K562 (cell line): ENCODE results near the gene FASTKD3. TPM values are rescaled to one million over a fixed set of nuclear protein-coding genes. Genes with fewer than 3 reads are reported as not detected.
A peak's percentile ranks its signal among the peaks of the same experiment; 100 is the strongest.

Source experiments
- EP400 ChIP-seq: fragments of 450-650 bp; IDR thresholded peaks from 2 replicates; pipeline ENCODE4 v1.6.1; 2017; ENCODE audit warnings: antibody characterized with exemption, mild to moderate bottlenecking, moderate library complexity
- ETV5 ChIP-seq: sonication (generic); formaldehyde crosslinking; IDR thresholded peaks from 2 replicates; pipeline ENCODE4 v1.4.0; 2020; ENCODE audit warnings: low read depth, mild to moderate bottlenecking, missing genetic modification reagents
- HNRNPK ChIP-seq: fragments of 200-400 bp; formaldehyde crosslinking; IDR thresholded peaks from one replicate; pipeline ENCODE4 v1.6.1; 2018; ENCODE audit warnings: mild to moderate bottlenecking, low read depth, low read length; ENCODE audit not compliant: poor library complexity, severe bottlenecking
- NFIC ChIP-seq: fragments of 450-650 bp; IDR thresholded peaks from 2 replicates; pipeline ENCODE4 v1.6.1; 2017; ENCODE audit warnings: mild to moderate bottlenecking, inconsistent platforms
- POLR2B ChIP-seq: fragments of 450-650 bp; IDR thresholded peaks from 2 replicates; pipeline ENCODE4 v1.6.1; 2018; ENCODE audit warnings: low read depth; ENCODE audit not compliant: partially characterized antibody
- RAD21 ChIP-seq, 2 experiments: fragments of 250-450 bp in 1 of 2; fragments of 450-650 bp in 1 of 2; sonication (Bioruptor Pico) in 1 of 2; formaldehyde crosslinking in 1 of 2; IDR thresholded peaks in 1 of 2; conservative IDR thresholded peaks in 1 of 2; 2 replicates each; pipeline versions ENCODE4 v1.4.0 to v1.8.0; 2020 to 2022; ENCODE audit warnings: mild to moderate bottlenecking in 2 of 2, moderate library complexity in 1 of 2
- YY1 ChIP-seq, 3 experiments: IDR thresholded peaks; 2 replicates each; pipeline ENCODE4 v1.6.1; 2011; ENCODE audit warnings: low read length in 2 of 3, mild to moderate bottlenecking in 2 of 3, moderate library complexity in 2 of 3, borderline replicate concordance in 1 of 3, control low read depth in 1 of 3, low read depth in 1 of 3; ENCODE audit not compliant: insufficient read depth in 3 of 3, insufficient replicate concordance in 2 of 3, control insufficient read depth in 1 of 3, insufficient read length in 1 of 3; ENCODE audit errors: extremely low read depth in 1 of 3
- polyA plus RNA-seq, 8 experiments: library from polyadenylated mRNA; depleted of rRNA in 4 of 8; stranded (reverse) in 5 of 8; unstranded in 3 of 8; fragments of >200 nt; fragmentation: Nextera tagmentation in 2 of 8; fragmentation: Illumina TruSeq in 1 of 8; extraction: Ambion mirVana in 2 of 8; extraction: Trizol in 1 of 8; gene quantifications; 2 replicates each; pipeline versions ENCODE4 v1.2.1 to v1.2.3, GENCODE V29; 2011 to 2014; ENCODE audit warnings: inconsistent platforms in 1 of 8, missing spikeins in 1 of 8
- total RNA-seq, 7 experiments: library from RNA; depleted of rRNA in 6 of 7; stranded (reverse); fragments of >200 nt in 6 of 7; fragmentation: Illumina TruSeq in 2 of 7; extraction: Trizol in 2 of 7; gene quantifications; 2 replicates each; pipeline versions ENCODE4 v1.2.1 to v1.2.3, GENCODE V29; 2011 to 2021; ENCODE audit warnings: low replicate concordance in 1 of 7
- TF ChIP-seq, protein P1 (sequence below): fragments of 250-450 bp; sonication (Bioruptor Pico); IDR thresholded peaks from 2 replicates; pipeline ENCODE4 v1.8.0; 2022; ENCODE audit warnings: moderate library complexity, mild to moderate bottlenecking, inconsistent platforms
- TF ChIP-seq, protein P2 (sequence below), 2 experiments: fragments of 450-650 bp; IDR thresholded peaks; 2 replicates each; pipeline ENCODE4 v1.6.1; 2018; ENCODE audit warnings: mild to moderate bottlenecking in 2 of 2, low read depth in 1 of 2; ENCODE audit not compliant: partially characterized antibody in 2 of 2
- TF ChIP-seq, protein P3 (sequence below): fragments of 250-450 bp; sonication (Bioruptor Pico); IDR thresholded peaks from 2 replicates; pipeline ENCODE4 v1.4.0; 2020; ENCODE audit warnings: mild to moderate bottlenecking, moderate library complexity, borderline replicate concordance

Gene FASTKD3
- total and polyA plus RNA-seq, 9 of the 15 experiments (the other 6 are each of a cell fraction or from before 2014, with no cell fraction given), result 17.1 to 149 (median 47.5) TPM

DNA sequence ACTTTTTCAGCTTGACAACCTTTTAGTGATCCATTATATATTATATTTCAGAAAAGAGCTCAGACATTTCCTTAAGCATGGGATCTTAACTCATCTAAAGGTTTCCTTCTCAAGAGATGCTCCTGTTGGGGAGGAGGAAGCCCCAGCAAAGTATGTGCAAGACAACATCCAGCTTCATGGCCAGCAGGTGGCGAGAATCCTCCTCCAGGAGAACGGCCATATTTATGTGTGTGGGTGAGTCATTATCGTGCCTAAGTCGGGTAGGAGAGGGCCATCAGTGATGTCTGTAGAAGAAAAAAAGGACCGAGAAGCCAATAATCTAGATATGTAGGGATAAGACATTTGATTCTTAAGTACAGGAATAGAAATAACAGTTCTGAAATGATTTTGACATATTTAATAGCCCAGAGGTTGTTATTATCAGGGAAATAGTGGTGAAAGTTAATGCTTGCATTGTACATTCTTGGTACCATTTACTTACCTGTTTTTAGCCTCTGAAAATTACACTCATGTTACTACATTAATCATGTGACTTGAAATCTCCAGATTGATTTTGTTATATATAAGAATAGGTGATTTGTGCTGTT, 28.3 kb upstream of the FASTKD3 start (continued):
- TF ChIP-seq, protein P1, sequence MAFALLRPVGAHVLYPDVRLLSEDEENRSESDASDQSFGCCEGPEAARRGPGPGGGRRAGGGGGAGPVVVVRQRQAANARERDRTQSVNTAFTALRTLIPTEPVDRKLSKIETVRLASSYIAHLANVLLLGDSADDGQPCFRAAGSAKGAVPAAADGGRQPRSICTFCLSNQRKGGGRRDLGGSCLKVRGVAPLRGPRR, result no peak
- TF ChIP-seq YY1 (IDR thresholded peaks at IDR 0.05; ENCODE audit: borderline replicate concordance in 1 of 3, control insufficient read depth in 1 of 3, extremely low read depth in 1 of 3, insufficient read depth in 3 of 3, insufficient read length in 1 of 3, insufficient replicate concordance in 2 of 3, low read depth in 1 of 3, low read length in 2 of 3) (peak in 2 of 3 experiments; percentile 73 to 88), RAD21 (CRISPR knock-in tag; conservative IDR thresholded peaks at IDR 0.05 in 1 of 2, IDR thresholded peaks at IDR 0.05 in 1 of 2) (peak in 1 of 2 experiments; percentile 28; a peak in 1 of 4 replicates), ETV5 (CRISPR knock-in tag) (no peak), POLR2B (no peak), HNRNPK (no peak), EP400 (no peak), NFIC (no peak)
- TF ChIP-seq, protein P2, sequence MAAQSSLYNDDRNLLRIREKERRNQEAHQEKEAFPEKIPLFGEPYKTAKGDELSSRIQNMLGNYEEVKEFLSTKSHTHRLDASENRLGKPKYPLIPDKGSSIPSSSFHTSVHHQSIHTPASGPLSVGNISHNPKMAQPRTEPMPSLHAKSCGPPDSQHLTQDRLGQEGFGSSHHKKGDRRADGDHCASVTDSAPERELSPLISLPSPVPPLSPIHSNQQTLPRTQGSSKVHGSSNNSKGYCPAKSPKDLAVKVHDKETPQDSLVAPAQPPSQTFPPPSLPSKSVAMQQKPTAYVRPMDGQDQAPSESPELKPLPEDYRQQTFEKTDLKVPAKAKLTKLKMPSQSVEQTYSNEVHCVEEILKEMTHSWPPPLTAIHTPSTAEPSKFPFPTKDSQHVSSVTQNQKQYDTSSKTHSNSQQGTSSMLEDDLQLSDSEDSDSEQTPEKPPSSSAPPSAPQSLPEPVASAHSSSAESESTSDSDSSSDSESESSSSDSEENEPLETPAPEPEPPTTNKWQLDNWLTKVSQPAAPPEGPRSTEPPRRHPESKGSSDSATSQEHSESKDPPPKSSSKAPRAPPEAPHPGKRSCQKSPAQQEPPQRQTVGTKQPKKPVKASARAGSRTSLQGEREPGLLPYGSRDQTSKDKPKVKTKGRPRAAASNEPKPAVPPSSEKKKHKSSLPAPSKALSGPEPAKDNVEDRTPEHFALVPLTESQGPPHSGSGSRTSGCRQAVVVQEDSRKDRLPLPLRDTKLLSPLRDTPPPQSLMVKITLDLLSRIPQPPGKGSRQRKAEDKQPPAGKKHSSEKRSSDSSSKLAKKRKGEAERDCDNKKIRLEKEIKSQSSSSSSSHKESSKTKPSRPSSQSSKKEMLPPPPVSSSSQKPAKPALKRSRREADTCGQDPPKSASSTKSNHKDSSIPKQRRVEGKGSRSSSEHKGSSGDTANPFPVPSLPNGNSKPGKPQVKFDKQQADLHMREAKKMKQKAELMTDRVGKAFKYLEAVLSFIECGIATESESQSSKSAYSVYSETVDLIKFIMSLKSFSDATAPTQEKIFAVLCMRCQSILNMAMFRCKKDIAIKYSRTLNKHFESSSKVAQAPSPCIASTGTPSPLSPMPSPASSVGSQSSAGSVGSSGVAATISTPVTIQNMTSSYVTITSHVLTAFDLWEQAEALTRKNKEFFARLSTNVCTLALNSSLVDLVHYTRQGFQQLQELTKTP (IDR thresholded peaks at IDR 0.05; ENCODE audit: low read depth in 1 of 2, partially characterized antibody in 2 of 2), result no peak
- TF ChIP-seq, protein P3, sequence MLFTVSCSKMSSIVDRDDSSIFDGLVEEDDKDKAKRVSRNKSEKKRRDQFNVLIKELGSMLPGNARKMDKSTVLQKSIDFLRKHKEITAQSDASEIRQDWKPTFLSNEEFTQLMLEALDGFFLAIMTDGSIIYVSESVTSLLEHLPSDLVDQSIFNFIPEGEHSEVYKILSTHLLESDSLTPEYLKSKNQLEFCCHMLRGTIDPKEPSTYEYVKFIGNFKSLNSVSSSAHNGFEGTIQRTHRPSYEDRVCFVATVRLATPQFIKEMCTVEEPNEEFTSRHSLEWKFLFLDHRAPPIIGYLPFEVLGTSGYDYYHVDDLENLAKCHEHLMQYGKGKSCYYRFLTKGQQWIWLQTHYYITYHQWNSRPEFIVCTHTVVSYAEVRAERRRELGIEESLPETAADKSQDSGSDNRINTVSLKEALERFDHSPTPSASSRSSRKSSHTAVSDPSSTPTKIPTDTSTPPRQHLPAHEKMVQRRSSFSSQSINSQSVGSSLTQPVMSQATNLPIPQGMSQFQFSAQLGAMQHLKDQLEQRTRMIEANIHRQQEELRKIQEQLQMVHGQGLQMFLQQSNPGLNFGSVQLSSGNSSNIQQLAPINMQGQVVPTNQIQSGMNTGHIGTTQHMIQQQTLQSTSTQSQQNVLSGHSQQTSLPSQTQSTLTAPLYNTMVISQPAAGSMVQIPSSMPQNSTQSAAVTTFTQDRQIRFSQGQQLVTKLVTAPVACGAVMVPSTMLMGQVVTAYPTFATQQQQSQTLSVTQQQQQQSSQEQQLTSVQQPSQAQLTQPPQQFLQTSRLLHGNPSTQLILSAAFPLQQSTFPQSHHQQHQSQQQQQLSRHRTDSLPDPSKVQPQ (CRISPR knock-in tag), result no peak
